Subcutaneous abdominal adipose tissue (tissue), 5 donors: Measurements from ENCODE around the gene SSTR5.

Experiments used
- H3K27ac ChIP-seq: one replicate; pipeline ENCODE4 v1.7.0; 2013; ENCODE audit warnings: low read depth, mild to moderate bottlenecking, inconsistent platforms, low read length, moderate library complexity
- H3K27me3 ChIP-seq, 5 donors: one replicate each; pipeline ENCODE4 v1.7.0; 2013; ENCODE audit warnings: low read length in 5 of 5, inconsistent platforms in 1 of 5; ENCODE audit not compliant: control insufficient read depth in 5 of 5, insufficient read depth in 4 of 5
- H3K36me3 ChIP-seq, 5 donors: one replicate each; pipeline ENCODE4 v1.7.0; 2013; ENCODE audit warnings: low read length in 5 of 5; ENCODE audit not compliant: control insufficient read depth in 5 of 5, insufficient read depth in 5 of 5
- H3K4me1 ChIP-seq, 5 donors: one replicate each; pipeline ENCODE4 v1.7.0; 2013; ENCODE audit warnings: low read length in 5 of 5, mild to moderate bottlenecking in 3 of 5, moderate library complexity in 1 of 5; ENCODE audit not compliant: control insufficient read depth in 5 of 5, insufficient read depth in 5 of 5
- H3K4me3 ChIP-seq, 5 donors: one replicate each; pipeline ENCODE4 v1.7.0; 2013; ENCODE audit warnings: low read length in 5 of 5, low read depth in 1 of 5
- H3K9ac ChIP-seq, 5 donors: one replicate each; pipeline ENCODE4 v1.7.0; 2013; ENCODE audit warnings: low read length in 5 of 5, mild to moderate bottlenecking in 4 of 5, moderate library complexity in 3 of 5
- H3K9me3 ChIP-seq, 5 donors: one replicate each; pipeline ENCODE4 v1.7.0; 2013; ENCODE audit warnings: low read length in 5 of 5; ENCODE audit not compliant: control insufficient read depth in 5 of 5
- donor health status: healthy.
- donor health status: healthy.
- donor health status: healthy.
- donor health status: healthy.
- donor health status: healthy.

Gene SSTR5

GRCh38 chr16:1070864-1071408, 1.6 kb upstream of the SSTR5 start:
- peaks cover 0 to 2% (median 0%) of the 10 kb centered on the region in 5 donors for H3K4me1 ChIP-seq
- no peaks in the 10 kb centered on the region for H3K36me3 ChIP-seq
- H3K4me3 ChIP-seq, result no peak overlapping the region
- H3K27me3 ChIP-seq, result peaks cover 48 to 88% (median 64%) of the 10 kb centered on the region in 5 donors
- no peak overlapping the region for H3K9ac ChIP-seq
- no peak overlapping the region for H3K27ac ChIP-seq
- H3K9me3 ChIP-seq, result no peaks in the 10 kb centered on the region

GRCh38 chr16:1071561-1072225, 854 bp upstream of the SSTR5 start:
- H3K9me3 ChIP-seq, result no peaks in the 10 kb centered on the region
- H3K9ac ChIP-seq, result no peak overlapping the region
- H3K27me3 ChIP-seq, result peaks cover 41 to 86% (median 58%) of the 10 kb centered on the region in 5 donors

GRCh38 chr16:1073262-1073558, 663 bp downstream of the SSTR5 start:
- Histone ChIP-seq H3K9ac (no peak overlapping the region), H3K27me3 (peaks cover 39 to 85% (median 52%) of the 10 kb centered on the region in 5 donors), H3K27ac (no peak overlapping the region), H3K9me3 (no peaks in the 10 kb centered on the region), H3K4me3 (no peak overlapping the region), H3K36me3 (no peaks in the 10 kb centered on the region), H3K4me1 (no peaks in the 10 kb centered on the region)

More at GRCh38 chr16:1071561-1072225, 854 bp upstream of the SSTR5 start:
- H3K36me3 ChIP-seq, result no peaks in the 10 kb centered on the region
- H3K4me3 ChIP-seq, result no peak overlapping the region
- H3K27ac ChIP-seq, result no peak overlapping the region
- peaks cover 0 to under 1% (median 0%) of the 10 kb centered on the region in 5 donors for H3K4me1 ChIP-seq

GRCh38 chr16:1073566-1074378, 1.2 kb downstream of the SSTR5 start:
- Histone ChIP-seq H3K36me3 (no peaks in the 10 kb centered on the region), H3K27me3 (peaks cover 35 to 85% (median 50%) of the 10 kb centered on the region in 5 donors), H3K4me1 (no peaks in the 10 kb centered on the region), H3K27ac (no peak overlapping the region), H3K9ac (no peak overlapping the region), H3K9me3 (no peaks in the 10 kb centered on the region), H3K4me3 (no peak overlapping the region)

- peaks cover 33 to 84% (median 51%) of the 10 kb centered on the region in 5 donors for H3K27me3 ChIP-seq
- H3K4me3 ChIP-seq, result no peak overlapping the region
- H3K9me3 ChIP-seq, result no peaks in the 10 kb centered on the region
- H3K9ac ChIP-seq, result no peak overlapping the region
- no peak overlapping the region for H3K27ac ChIP-seq
- H3K4me1 ChIP-seq, result no peaks in the 10 kb centered on the region
- H3K36me3 ChIP-seq, result no peaks in the 10 kb centered on the region
Observed at GRCh38 chr16:1074379-1074649, 1.8 kb downstream of the SSTR5 start.

- H3K36me3 ChIP-seq, result no peaks in the 10 kb centered on the region
- H3K4me1 ChIP-seq, result no peaks in the 10 kb centered on the region
- H3K4me3 ChIP-seq, result no peak overlapping the region
- no peak overlapping the region for H3K9ac ChIP-seq
- H3K27me3 ChIP-seq, result peaks cover 28 to 73% (median 50%) of the 10 kb centered on the region in 5 donors
- H3K9me3 ChIP-seq, result no peaks in the 10 kb centered on the region
- no peak overlapping the region for H3K27ac ChIP-seq
Observed at GRCh38 chr16:1075546-1075945, 3.0 kb downstream of the SSTR5 start.

- no peaks in the 10 kb centered on the region for H3K36me3 ChIP-seq
- no peak overlapping the region for H3K27ac ChIP-seq
- no peak overlapping the region for H3K9ac ChIP-seq
- H3K9me3 ChIP-seq, result no peaks in the 10 kb centered on the region
- no peak overlapping the region for H3K4me3 ChIP-seq
- H3K27me3 ChIP-seq, result peaks cover 36 to 73% (median 53%) of the 10 kb centered on the region in 5 donors
- H3K4me1 ChIP-seq, result no peaks in the 10 kb centered on the region
Observed at GRCh38 chr16:1076801-1077576, 4.4 kb downstream of the SSTR5 start.

- no peak overlapping the region for H3K4me3 ChIP-seq
- no peak overlapping the region for H3K27ac ChIP-seq
- no peaks in the 10 kb centered on the region for H3K4me1 ChIP-seq
- no peaks in the 10 kb centered on the region for H3K9me3 ChIP-seq
- no peak overlapping the region for H3K9ac ChIP-seq
- H3K36me3 ChIP-seq, result no peaks in the 10 kb centered on the region
- H3K27me3 ChIP-seq, result peaks cover 43 to 76% (median 58%) of the 10 kb centered on the region in 5 donors
Observed at GRCh38 chr16:1077877-1078578, 5.5 kb downstream of the SSTR5 start.

GRCh38 chr16:1078579-1079021, 6.1 kb downstream of the SSTR5 start:
- peaks cover 38 to 76% (median 56%) of the 10 kb centered on the region in 5 donors for H3K27me3 ChIP-seq
- no peak overlapping the region for H3K4me3 ChIP-seq
- H3K9ac ChIP-seq, result no peak overlapping the region
- H3K36me3 ChIP-seq, result no peaks in the 10 kb centered on the region
- no peak overlapping the region for H3K27ac ChIP-seq
- H3K9me3 ChIP-seq, result peaks cover 0 to 1% (median under 1%) of the 10 kb centered on the region in 5 donors
- H3K4me1 ChIP-seq, result no peaks in the 10 kb centered on the region
